ENCODE results near the gene DUOX2. TPM values are rescaled to one million over a fixed set of nuclear protein-coding genes. Genes with fewer than 3 reads are reported as not detected.

Gene DUOX2
- 0.04 TPM in 1 of 2 replicates, not detected in the other for total RNA-seq (2014; rRNA removed; shearing (Covaris generic))

DNA sequence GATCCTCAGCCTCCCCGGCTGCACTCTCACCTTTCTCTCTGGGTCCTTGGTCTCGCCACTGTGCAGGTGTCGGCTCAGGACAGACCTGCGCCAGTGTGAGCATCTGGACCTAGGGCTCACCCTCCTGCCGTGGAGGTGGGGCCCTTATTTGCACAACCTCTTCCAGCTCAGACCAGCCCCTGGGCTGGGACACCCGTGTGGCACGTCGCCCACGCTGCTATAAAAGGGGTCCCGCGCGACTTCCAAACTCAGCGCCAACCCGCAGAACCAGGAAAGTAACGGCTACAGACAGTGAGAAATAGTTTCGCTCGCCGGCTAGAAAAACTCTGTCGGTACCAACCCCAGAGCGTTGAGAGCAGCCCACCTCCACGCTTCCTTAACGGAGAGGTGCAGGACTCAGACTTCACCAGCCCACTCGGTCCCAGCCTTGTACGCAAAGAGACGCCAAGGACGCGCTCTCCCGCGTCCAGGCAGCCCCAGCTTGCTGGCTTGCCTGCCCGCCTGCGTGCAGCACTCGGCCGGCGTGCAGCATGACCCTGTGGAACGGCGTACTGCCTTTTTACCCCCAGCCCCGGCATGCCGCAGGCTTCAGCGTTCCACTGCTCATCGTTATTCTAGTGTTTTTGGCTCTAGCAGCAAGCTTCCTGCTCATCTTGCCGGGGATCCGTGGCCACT, at the start of gene DUOX2, which contains the start of gene DUOXA2:
Gene DUOX2 (minus strand): TSS at position 97 of the 675 bp plus-strand sequence. CDS start 761 bp downstream, outside the sequence.
Gene DUOXA2 (plus strand): TSS at position 251 of the 675 bp plus-strand sequence. CDS start 280 bp downstream, at position 531.
- DNase-seq (ENCODE audit: low spot score), result no peak

DNA sequence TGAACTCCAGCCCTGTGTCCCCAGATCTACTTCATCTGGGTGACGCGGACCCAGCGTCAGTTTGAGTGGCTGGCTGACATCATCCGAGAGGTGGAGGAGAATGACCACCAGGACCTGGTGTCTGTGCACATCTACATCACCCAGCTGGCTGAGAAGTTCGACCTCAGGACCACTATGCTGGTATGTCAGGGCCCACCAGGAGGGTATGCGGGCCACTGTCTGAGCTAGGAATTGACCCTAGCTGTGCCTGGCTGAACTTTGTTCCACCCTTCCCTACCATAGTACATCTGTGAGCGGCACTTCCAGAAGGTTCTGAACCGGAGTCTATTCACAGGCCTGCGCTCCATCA, 49.5 kb upstream of the DUOX2 start:
- DNase-seq (ENCODE audit: low spot score), result no peak

DNA sequence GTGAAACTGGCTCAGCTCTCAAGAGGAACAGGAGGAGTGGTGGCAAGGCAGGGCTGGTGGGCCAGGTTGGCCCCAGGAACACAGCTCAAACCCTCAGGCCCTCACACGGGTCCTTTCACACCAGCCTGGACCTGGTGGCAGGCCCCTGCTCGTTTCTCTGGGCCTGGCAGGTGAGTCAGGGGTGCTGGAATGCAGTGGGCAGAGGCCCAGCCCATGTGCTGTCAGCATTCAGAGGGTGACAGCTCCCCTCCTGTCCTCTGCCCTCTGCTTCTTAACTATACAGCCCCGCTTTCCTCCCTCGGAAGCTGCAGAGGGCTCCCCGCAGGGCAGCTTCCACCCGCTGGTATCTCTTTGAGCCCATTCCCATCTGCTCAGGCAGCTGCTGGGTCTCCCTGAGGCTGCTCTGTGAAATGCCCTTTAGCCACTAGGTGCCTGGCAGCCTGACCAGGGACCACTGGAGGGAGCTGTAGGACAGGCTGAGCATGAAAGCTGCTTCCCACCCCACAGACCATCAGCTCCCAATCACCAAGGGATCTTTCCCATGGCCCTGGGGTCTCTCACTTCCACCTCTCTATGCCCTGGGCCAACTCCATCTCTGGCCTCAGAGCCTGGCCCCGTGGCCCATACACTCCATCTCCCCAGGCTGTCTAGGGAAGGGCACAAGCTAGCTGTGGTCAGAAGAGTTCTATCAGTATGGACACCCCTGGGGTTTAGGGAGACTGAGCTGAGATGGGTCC, 49.0 kb upstream of the DUOX2 start:
- DNase-seq (ENCODE audit: low spot score), result peak; percentile 79

DNA sequence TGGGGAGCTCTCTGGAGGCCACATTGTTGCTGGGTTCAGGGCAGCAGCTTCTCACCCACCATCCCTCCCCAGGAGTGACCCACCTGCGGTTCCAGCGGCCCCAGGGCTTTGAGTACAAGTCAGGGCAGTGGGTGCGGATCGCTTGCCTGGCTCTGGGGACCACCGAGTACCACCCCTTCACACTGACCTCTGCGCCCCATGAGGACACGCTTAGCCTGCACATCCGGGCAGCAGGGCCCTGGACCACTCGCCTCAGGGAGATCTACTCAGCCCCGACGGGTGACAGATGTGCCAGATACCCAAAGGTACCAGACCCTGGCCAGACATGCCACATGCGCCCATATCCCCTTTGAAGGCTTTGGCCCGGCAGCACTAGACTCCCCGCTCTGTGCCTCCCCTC, 47.7 kb upstream of the DUOX2 start:
- no peak for DNase-seq (ENCODE audit: low spot score)

DNA sequence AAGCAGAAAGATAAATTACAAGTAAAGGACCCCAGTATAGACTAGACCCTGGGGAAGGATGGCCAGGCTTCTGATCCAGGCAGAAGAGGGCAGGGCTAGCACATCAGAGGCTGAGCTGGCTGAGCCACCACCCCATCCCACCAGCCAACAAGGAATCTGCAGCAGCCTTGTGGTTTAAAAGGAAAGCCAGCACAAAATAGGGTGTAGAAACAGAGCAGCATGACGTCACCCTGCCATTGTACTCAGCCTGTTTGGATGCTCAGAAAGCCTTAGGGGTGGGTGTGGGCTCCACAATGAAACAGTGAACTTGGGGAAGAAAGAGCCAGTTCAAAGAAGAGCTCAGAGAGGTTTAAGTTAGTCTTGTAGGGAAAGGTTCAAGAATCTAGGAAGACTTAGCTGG, 44.0 kb upstream of the DUOX2 start:
- peak; percentile 83 for DNase-seq (ENCODE audit: low spot score)

DNA sequence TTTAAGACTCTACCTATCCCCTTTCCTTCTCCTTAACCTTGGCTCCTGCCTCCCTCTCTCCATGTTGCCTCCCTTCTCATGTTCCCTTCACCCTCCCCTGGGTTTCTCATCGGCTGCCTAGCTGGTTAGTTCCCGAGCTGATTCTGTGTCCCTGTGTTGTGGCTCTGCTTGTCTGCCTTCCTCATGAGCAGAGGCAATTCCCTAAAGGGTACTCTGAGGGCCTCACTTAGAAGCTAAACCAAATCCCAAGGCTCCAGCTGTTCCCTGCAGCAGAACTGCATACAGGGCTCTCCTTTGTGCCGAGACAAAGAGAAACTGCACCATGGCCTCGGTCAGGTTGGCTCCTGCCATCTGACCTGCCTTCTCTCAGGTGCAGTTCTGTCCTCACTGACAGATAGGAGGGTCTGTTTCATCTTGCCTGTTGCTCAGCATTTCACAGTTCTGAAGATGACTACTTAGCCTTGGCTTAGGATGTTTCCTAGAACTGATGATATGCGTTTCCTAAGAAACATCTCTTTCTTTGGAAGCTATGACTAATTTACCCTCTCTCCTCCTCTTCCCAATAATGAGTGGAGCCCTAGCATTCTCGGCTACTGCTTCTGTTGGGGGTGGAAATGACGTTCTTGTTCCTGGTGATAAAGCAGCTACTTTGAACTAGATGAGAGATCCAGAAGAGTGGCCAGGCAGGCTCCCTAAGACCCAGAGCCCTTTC, 42.9 kb upstream of the DUOX2 start:
- DNase-seq (ENCODE audit: low spot score), result no peak

DNA sequence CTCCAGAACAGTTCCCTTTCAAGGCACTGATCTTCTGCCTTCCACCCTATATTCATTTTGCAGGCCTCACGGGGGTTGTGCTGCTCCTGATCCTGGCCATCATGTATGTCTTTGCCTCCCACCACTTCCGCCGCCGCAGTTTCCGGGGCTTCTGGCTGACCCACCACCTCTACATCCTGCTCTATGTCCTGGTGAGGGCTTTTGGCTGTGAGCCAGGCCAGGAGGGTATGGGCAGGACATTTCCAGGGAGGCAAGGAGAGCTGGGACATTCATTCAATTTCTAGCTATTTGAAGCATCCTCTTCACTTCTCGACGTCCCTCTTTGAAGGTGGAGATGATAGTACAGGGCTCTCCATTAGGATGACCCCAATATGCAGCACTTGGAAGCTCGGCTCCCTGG, 41.8 kb upstream of the DUOX2 start:
- no peak for DNase-seq (ENCODE audit: low spot score)

DNA sequence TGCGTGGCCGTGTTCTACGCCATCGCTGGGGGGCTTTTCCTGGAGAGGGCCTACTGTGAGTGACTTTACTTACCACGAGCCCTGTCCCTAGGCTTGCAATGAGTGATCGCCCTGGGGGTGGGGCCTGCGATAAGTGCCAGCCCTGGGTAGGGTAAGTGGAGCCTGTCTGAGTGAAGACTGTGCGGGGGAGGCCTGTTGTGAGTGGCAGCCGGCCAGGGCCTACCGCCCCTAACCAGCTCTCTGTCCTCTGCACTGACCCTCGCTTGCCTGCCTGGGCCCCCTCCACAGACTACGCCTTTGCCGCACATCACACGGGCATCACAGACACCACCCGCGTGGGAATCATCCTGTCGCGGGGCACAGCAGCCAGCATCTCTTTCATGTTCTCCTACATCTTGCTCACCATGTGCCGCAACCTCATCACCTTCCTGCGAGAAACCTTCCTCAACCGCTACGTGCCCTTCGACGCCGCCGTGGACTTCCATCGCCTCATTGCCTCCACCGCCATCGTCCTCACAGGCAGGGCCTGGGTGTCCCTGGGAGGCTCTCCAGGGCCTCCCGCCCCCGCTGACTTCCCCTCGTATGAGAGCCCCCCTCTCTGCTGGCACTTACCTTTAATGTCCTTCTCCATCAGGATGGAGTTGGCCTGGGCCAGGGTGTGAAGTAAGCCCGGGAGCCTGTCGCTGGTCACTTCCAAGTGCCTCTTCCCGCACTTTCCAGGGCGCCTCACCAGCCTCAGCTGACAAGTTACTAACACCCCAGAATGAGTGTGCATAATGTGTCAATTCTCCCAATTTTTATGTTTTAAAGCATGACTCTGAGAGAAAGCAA, 38.2 kb upstream of the DUOX2 start:
- no peak for DNase-seq (ENCODE audit: low spot score)

DNA sequence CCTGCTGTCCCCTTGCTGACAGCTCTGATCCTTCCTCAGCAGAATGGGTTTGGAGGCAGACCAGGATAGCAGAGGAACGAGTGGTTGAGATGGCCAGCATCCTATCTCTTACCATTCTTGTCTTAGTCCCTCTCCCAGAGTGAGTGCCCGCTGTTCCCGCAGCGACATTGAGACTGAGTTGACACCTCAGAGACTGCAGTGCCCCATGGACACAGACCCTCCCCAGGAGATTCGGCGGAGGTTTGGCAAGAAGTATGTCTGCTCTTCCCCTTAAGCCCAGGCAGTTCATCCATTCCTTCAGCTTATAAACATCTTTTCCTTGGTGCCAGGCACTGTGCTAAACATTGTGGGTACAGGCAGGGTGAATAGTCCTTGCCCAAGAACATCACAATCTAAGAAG, 37.0 kb upstream of the DUOX2 start:
- DNase-seq (ENCODE audit: low spot score), result no peak

DNA sequence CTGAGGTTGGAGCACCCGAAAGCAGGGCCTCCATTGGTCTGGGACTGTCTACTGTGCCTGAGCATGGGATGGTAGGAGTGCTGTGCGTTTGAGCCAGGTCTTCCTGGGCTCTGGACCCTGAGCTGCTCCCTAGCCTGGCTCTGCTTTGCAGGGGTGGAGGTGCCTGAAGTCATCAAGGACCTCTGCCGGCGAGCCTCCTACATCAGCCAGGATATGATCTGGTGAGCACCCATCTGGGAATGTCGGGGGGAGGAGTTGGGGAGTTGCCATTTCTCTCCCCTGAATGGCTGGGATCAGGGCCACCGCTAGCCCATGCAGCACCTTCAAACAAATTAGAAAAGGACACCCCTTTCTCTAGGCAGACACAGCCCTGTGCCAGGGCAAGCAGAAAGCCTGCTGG, 36.5 kb upstream of the DUOX2 start:
- no peak for DNase-seq (ENCODE audit: low spot score)

DNA sequence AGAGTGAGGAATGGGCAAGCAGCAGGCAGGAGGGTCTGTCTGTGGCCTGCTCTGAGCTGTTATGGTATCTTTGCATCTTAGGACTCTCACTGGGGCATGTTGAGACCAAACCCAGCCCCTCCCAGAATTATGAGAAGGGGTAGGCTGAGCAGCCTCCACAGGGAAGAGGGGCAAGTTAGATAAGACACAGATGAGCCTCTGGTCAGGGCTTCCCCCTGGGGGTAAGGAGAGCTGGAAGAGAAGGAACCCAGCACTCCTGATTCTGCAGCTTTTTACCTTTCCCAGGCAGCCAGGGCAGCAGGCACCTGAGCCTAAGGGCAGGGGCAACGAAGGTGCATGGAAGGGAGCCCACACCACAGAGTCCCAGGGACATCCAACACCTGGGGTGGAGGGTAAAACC, 35.1 kb upstream of the DUOX2 start:
- no peak for DNase-seq (ENCODE audit: low spot score)

DNA sequence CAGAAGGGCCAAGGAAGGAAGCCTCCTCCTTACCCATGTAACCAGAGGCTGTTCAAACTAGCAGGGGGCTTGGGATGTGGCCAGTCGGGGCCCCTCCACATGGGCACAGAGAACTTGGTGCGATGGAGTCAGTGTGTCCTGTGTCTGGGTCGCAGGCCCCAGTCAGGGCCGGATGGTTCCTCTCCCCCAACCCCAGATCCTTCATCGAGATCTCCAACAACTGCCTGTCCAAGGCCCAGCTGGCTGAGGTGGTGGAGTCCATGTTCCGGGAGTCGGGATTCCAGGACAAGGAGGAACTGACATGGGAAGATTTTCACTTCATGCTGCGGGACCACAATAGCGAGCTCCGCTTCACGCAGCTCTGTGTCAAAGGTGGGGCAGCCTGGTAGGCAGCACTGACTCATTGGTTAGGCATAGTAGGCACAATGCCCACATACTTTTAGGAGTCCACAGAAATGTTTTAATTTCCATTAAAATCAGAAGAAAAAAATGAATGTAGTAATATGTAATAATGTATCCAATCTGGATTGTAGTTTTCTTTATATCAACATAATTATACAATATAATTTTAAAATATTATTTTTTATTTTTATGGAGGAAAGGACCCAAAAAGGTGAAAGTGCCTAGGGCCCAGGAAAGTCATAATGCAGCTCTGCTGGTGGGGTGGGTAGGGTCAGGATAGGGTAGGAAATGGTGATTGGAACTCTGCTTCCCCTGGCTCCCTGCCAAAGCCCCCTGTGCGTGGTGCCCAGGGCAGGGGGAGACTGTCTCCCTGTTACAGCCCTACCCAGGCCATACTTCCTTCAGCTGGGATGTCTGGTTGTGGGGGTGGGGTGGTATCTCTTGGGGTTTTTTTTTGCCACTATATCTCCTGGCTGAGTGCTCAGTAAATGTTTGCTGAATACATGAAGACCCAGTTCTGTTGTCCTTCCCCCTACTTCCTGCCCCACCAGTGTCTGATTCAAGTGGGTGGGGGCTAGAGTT, 34.4 kb upstream of the DUOX2 start:
- DNase-seq (ENCODE audit: low spot score), result no peak

DNA sequence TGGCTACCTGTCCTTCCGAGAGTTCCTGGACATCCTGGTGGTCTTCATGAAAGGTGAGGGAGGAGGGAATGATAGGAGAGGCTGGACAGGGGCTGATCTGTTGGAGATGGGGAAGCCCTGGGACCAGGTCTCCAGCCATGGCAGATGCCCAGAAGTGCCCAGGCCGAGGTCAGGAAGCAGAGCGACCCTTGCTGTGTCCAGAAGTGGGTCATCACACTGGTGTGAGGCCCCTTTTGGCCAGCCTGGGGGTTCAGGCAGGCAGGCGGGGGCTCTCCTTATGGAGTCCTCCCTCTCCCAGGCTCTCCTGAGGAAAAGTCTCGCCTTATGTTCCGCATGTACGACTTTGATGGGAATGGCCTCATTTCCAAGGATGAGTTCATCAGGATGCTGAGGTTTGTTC, 33.6 kb upstream of the DUOX2 start:
- DNase-seq (ENCODE audit: low spot score), result no peak

DNA sequence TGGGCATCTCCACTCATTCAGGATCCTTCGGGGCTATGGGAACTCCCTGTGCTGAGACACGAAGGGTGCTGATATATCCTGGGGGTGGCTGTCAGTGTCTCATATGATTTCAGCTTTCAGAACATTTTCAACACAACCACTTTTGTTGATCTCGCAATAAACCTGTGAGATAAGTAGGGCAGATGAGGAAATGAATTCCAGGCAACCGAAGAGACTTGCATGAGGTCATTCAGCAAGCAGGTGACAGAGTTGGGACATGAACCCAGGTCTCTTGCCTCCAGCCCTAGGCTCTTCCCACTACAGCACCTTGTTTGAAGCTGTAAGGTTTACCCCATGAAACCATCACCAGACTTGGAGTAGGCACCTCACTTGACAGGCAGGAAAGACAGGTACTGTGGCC, 32.4 kb upstream of the DUOX2 start:
- DNase-seq (ENCODE audit: low spot score), result no peak

DNA sequence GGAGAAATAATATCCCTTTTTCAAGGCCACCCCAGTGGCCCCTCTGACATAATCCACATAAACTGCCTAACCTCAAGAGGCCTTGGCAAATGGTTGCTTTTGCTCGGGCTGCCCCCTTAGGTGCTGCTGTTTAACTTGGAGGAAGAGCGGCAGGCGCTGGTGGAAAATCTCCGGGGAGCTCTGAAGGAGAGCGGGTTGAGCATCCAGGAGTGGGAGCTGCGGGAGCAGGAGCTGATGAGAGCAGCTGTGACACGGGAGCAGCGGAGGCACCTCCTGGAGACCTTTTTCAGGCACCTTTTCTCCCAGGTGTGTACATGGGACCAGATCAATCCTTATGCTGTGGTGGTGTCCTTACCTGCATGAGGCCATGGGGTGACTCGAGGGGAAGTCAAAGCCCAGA, 30.8 kb upstream of the DUOX2 start:
- DNase-seq (ENCODE audit: low spot score), result no peak

DNA sequence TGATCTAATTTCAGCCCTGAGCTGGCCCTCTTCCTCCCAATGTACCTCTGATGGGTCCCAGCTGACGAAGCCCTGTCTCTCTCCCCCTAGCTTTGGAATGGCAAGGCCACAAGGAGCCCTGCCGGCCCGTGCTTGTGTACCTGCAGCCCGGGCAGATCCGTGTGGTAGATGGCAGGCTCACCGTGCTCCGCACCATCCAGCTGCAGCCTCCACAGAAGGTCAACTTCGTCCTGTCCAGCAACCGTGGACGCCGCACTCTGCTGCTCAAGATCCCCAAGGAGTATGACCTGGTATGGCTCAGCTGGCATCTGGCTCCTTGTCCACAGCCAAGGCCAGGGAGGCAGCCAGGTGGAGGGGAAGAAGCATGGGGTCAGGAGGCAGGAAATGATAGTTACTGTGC, 30.0 kb upstream of the DUOX2 start:
- no peak for DNase-seq (ENCODE audit: low spot score)

DNA sequence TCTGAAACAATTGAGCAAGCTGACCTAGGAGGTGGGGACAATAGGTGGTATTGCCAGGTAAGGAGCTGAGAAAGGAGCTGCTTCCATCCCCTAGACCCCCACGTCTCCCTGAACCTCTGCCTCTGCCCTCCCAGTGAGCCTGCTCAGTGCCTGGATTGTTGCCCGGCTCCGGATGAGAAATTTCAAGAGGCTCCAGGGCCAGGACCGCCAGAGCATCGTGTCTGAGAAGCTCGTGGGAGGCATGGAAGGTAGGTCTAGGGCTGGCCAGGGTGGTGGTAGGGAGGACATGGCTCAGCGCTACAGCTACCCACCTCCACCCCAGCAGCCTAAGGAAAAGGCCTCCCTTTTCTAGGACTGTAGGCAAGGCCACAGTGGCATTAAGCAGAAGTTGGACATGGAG, 29.1 kb upstream of the DUOX2 start:
- no peak for DNase-seq (ENCODE audit: low spot score)

DNA sequence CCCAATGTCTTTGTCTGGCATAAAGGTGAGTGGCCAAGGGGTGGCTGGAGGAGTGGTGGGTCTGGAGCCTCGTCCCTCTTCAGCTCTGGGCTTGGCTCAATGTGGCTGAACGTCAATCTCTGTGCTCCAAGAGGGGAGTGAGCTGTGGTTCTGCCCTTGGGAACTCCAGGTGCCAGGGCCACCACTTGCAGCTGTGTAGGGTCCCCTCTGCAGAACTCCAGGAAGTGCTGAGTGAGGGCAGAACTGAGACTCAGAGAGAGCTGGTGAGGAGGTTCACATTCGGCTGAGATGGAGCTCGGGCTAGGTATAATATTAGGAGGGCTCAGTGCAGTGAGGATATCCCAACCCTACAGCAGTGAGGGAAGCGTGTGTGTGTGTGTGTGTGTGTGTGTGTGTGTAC, 27.4 kb upstream of the DUOX2 start:
- no peak for DNase-seq (ENCODE audit: low spot score)

DNA sequence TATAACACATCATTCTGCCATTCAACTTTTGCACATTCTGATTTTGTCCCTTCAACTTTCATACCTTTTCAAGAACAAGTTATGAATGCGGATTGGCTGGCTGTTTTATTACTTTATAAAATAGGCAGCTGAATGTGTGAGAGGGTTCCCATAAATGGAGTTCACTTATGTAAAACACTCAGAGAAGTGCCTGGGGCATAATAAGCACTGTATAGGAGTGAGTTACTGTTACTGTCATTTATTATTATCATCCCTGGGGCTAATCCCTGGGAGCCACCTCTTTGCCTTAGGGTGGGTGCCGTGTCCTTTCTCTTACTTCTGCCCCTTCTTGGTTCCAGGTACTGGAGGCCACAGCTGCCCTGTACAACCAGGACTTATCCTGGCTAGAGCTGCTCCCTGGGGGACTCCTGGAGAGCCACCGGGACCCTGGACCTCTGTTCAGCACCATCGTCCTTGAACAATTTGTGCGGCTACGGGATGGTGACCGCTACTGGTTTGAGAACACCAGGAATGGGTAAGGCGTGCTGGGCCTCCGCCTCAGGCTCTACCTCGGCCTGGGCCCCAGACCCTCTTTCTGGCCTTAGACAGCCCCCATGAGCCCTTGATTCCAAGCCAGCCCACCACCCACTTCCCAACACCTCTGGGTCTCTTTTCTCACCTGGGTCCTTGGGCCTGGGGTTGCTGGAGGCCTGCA, 26.7 kb upstream of the DUOX2 start:
- DNase-seq (ENCODE audit: low spot score), result no peak

DNA sequence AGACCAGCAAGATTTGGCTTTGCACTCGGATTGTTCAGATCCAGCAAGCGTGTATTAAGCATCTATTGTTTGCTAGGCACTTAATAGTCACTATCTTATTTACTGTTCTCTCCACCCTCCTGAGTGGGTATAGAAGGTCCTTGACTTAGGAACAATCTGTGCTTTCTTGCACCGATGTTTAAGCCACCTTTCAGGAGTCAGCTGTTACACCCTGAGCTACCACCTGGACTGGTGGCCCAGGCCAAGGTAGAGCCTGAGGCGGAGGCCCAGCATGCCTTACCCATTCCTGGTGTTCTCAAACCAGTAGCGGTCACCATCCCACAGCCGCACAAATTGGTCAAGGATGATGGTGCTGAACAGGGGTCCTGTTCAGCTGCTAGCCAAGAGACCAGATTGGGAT, 25.8 kb upstream of the DUOX2 start:
- DNase-seq (ENCODE audit: low spot score), result no peak
